K562 (cell line): Measurements from ENCODE around the gene UFSP2. TPM values are rescaled to one million over a fixed set of nuclear protein-coding genes. Genes with fewer than 3 reads are reported as not detected.

Source experiments
- ATAC-seq: fragments of 200-7000 bp; cut with Tn5 transposase; 3 replicates; pipeline ENCODE4 v1.9.1; 2020; ENCODE audit warnings: moderate library complexity
- BruUV-seq: library from RNA; stranded (reverse); fragments of 400-500 nt; replicated peaks from 2 replicates; lab custom pipeline; 2021; lab: Mats Ljungman, UMichigan
- CTCF ChIA-PET: fragments of 300-600 bp; formaldehyde crosslinking; extraction: SDS; loops from one replicate; lab custom pipeline; 2021; ENCODE audit warnings: low intra/inter-chr PET ratio; lab: Yijun Ruan, JAX
- POLR2A ChIA-PET: fragments of 300-600, 350-650 bp; sonication (Branson Sonifier 250); formaldehyde crosslinking; extraction: SDS; loops from one replicate; lab custom pipeline; 2021; ENCODE audit warnings: antibody characterized with exemption, inconsistent platforms; lab: Yijun Ruan, JAX
- DNase-seq, 4 experiments: peaks; one replicate each; pipeline versions ENCODE4 v3.0.0 to v3.0.0-alpha.2; 2011 to 2018; ENCODE audit warnings: low spot score in 3 of 4, mixed read lengths in 3 of 4; ENCODE audit errors: extremely low read depth in 1 of 4
- FAIRE-seq: peaks from 2 replicates; lab custom pipeline; 2011; peaks lifted over from hg19 to GRCh38; lab: Jason Lieb, UNC
- H2AFZ ChIP-seq: 2 replicates; pipeline ENCODE4 v1.6.0; 2011; ENCODE audit warnings: low read depth, low read length, control low read depth, inconsistent platforms
- H3K27ac ChIP-seq: fragments of 200-600 bp; 3 replicates; pipeline ENCODE4 v1.8.0; 2011; ENCODE audit warnings: low read depth, mild to moderate bottlenecking, control low read depth, inconsistent platforms, low read length, moderate library complexity, mixed read lengths; ENCODE audit errors: extremely low read depth
- H3K27me3 ChIP-seq, 2 experiments: fragments of 300-600 bp in 1 of 2; 2 replicates in 1 of 2; 3 replicates in 1 of 2; pipeline versions ENCODE4 v1.6.0 to v1.8.0; 2011; ENCODE audit warnings: inconsistent platforms in 2 of 2, low read length in 2 of 2, mild to moderate bottlenecking in 1 of 2, mixed read lengths in 1 of 2, moderate library complexity in 1 of 2; ENCODE audit not compliant: control insufficient read depth in 2 of 2, insufficient read depth in 2 of 2
- H3K36me3 ChIP-seq: fragments of 300-600 bp; 3 replicates; pipeline ENCODE4 v1.8.0; 2011; ENCODE audit warnings: mild to moderate bottlenecking, low read length, inconsistent platforms; ENCODE audit not compliant: control insufficient read depth, insufficient read depth
- H3K4me1 ChIP-seq, 2 experiments: fragments of 200-600 bp in 1 of 2; replicated peaks in 1 of 2; 2 replicates in 1 of 2; 3 replicates in 1 of 2; pipeline versions ENCODE4 v1.5.1 to v1.8.0; 2011; ENCODE audit warnings: inconsistent platforms in 2 of 2, low read length in 2 of 2, mild to moderate bottlenecking in 1 of 2, mixed read lengths in 1 of 2, moderate library complexity in 1 of 2; ENCODE audit not compliant: control insufficient read depth in 2 of 2, insufficient read depth in 2 of 2
- H3K4me2 ChIP-seq: 2 replicates; pipeline ENCODE4 v1.6.1; 2011; ENCODE audit warnings: low read length, control low read depth, inconsistent platforms, mixed read lengths; ENCODE audit not compliant: insufficient read depth
- H3K4me3 ChIP-seq: fragments of 200-600 bp; sonication (generic), shearing (Covaris generic); 2 replicates; pipeline ENCODE4 v1.5.1; 2016; ENCODE audit warnings: control low read depth, inconsistent platforms
- H3K79me2 ChIP-seq: fragments of 200-600 bp; 3 replicates; pipeline ENCODE4 v1.8.0; 2011; ENCODE audit warnings: low read length, inconsistent platforms; ENCODE audit not compliant: control insufficient read depth, insufficient read depth
- H3K9ac ChIP-seq, 2 experiments: 2 replicates each; pipeline versions ENCODE4 v1.6.0 to v1.6.1; 2011; ENCODE audit warnings: low read depth in 2 of 2, low read length in 2 of 2, control low read depth in 1 of 2, inconsistent platforms in 1 of 2, mild to moderate bottlenecking in 1 of 2, mixed read lengths in 1 of 2; ENCODE audit not compliant: insufficient read depth in 1 of 2
- H3K9me1 ChIP-seq: one replicate; pipeline ENCODE4 v1.6.0; 2011; ENCODE audit warnings: inconsistent platforms, mild to moderate bottlenecking, low read length, moderate library complexity; ENCODE audit not compliant: control insufficient read depth, insufficient read depth
- H3K9me3 ChIP-seq: replicated peaks from 2 replicates; pipeline ENCODE4 v1.5.1; 2011; ENCODE audit warnings: low read depth, low read length, inconsistent platforms; ENCODE audit not compliant: control insufficient read depth, insufficient read depth
- H4K20me1 ChIP-seq: replicated peaks from 2 replicates; pipeline ENCODE4 v1.6.1; 2011; ENCODE audit warnings: low read length, inconsistent platforms, mixed read lengths; ENCODE audit not compliant: control insufficient read depth, insufficient read depth
- CBX3 ChIP-seq, 2 experiments: IDR thresholded peaks; 1 replicate in 1 of 2; 2 replicates in 1 of 2; pipeline ENCODE4 v1.6.1; 2012; ENCODE audit warnings: inconsistent platforms in 2 of 2, low read length in 2 of 2, borderline replicate concordance in 1 of 2, control low read depth in 1 of 2
- DEAF1 ChIP-seq: fragments of 450-650 bp; formaldehyde crosslinking; IDR thresholded peaks from 2 replicates; pipeline ENCODE4 v1.4.0; 2020; ENCODE audit warnings: mild to moderate bottlenecking, moderate library complexity
- HES1 ChIP-seq: fragments of 450-650 bp; IDR thresholded peaks from 2 replicates; pipeline ENCODE4 v1.6.1; 2016; ENCODE audit warnings: low read depth, mild to moderate bottlenecking, moderate library complexity
- HMBOX1 ChIP-seq: sonication (generic); IDR thresholded peaks from 2 replicates; pipeline ENCODE4 v1.6.1; 2016
- IFI16 ChIP-seq: fragments of 250-450 bp; sonication (Bioruptor Pico); IDR thresholded peaks from 2 replicates; pipeline ENCODE4 v2.1.2; 2022; ENCODE audit warnings: mild to moderate bottlenecking, inconsistent platforms
- JUND ChIP-seq, 2 experiments: IDR thresholded peaks; 2 replicates in 1 of 2; 3 replicates in 1 of 2; pipeline ENCODE4 v1.6.1; 2011; ENCODE audit warnings: borderline replicate concordance in 2 of 2, low read depth in 2 of 2, low read length in 2 of 2, improper control_type of control experiment in 1 of 2, missing biosample characterization in 1 of 2, missing genetic modification characterization in 1 of 2, missing genetic modification reagents in 1 of 2
- KDM5B ChIP-seq: fragments of 200-600 bp; sonication (generic); IDR thresholded peaks from 2 replicates; pipeline ENCODE4 v1.6.1; 2012; ENCODE audit warnings: low read depth, mild to moderate bottlenecking, moderate library complexity, low read length, control low read depth, inconsistent platforms; ENCODE audit not compliant: insufficient replicate concordance
- KLF1 ChIP-seq: fragments of 450-650 bp; IDR thresholded peaks from 2 replicates; pipeline ENCODE4 v1.6.1; 2016; ENCODE audit warnings: missing genetic modification characterization, missing compliant biosample characterization
- NBN ChIP-seq: fragments of 450-650 bp; IDR thresholded peaks from 2 replicates; pipeline ENCODE4 v1.6.1; 2016; ENCODE audit warnings: low read depth, mild to moderate bottlenecking
- NR2F6 ChIP-seq: fragments of 450-650 bp; formaldehyde crosslinking; IDR thresholded peaks from 2 replicates; pipeline ENCODE4 v1.4.0; 2020; ENCODE audit warnings: mild to moderate bottlenecking
- THAP12 ChIP-seq: fragments of 250-450 bp; sonication (Bioruptor Pico); IDR thresholded peaks from 2 replicates; pipeline ENCODE4 v1.9.0; 2021; ENCODE audit warnings: mild to moderate bottlenecking, inconsistent platforms
- ZNF232 ChIP-seq: sonication (generic); formaldehyde crosslinking; IDR thresholded peaks from 2 replicates; pipeline ENCODE4 v1.8.0; 2022; ENCODE audit warnings: mild to moderate bottlenecking, missing genetic modification reagents
- ZNF282 ChIP-seq: sonication (generic); formaldehyde crosslinking; IDR thresholded peaks from 2 replicates; pipeline ENCODE4 v1.8.1; 2023; ENCODE audit warnings: missing genetic modification reagents
- ZNF354B ChIP-seq: fragments of 250-450 bp; sonication (Bioruptor Pico); IDR thresholded peaks from 2 replicates; pipeline ENCODE4 v1.4.0; 2020
- ZNF445 ChIP-seq: fragments of 250-450 bp; sonication (Bioruptor Pico); IDR thresholded peaks from 2 replicates; pipeline ENCODE4 v1.4.0; 2020; ENCODE audit warnings: low read depth, mild to moderate bottlenecking, moderate library complexity
- WGBS: fragments of 100-300 bp; shearing (Covaris generic); methylation state at CpG from one replicate; pipeline ENCODE4 v1.1.6; 2016; ENCODE audit warnings: low coverage, mixed read lengths; ENCODE audit not compliant: insufficient coverage; ENCODE audit errors: missing lambda C conversion rate; 5-methylcytosine and 5-hydroxymethylcytosine counted together
- in situ Hi-C: fragments of 300-500 bp; cut with MboI; formaldehyde crosslinking; loops from 4 replicates; pipeline ENCODE4 v1.15.0; 2018; ENCODE audit warnings: inconsistent platforms, mixed read lengths
- intact Hi-C: fragments of 100-400 bp; cut with micrococcal nuclease; formaldehyde crosslinking; loops from 2 replicates; pipeline ENCODE4 v1.14.2; 2022
- polyA plus RNA-seq, 8 experiments: library from polyadenylated mRNA; depleted of rRNA in 4 of 8; stranded (reverse) in 5 of 8; unstranded in 3 of 8; fragments of >200 nt; fragmentation: Nextera tagmentation in 2 of 8; fragmentation: Illumina TruSeq in 1 of 8; extraction: Ambion mirVana in 2 of 8; extraction: Trizol in 1 of 8; gene quantifications; 2 replicates each; pipeline versions ENCODE4 v1.2.1 to v1.2.3, GENCODE V29; 2011 to 2014; ENCODE audit warnings: inconsistent platforms in 1 of 8, missing spikeins in 1 of 8
- total RNA-seq, 7 experiments: library from RNA; depleted of rRNA in 6 of 7; stranded (reverse); fragments of >200 nt in 6 of 7; fragmentation: Illumina TruSeq in 2 of 7; extraction: Trizol in 2 of 7; gene quantifications; 2 replicates each; pipeline versions ENCODE4 v1.2.1 to v1.2.3, GENCODE V29; 2011 to 2021; ENCODE audit warnings: low replicate concordance in 1 of 7

UFSP2 gene
- total and polyA plus RNA-seq, 9 of the 15 experiments (the other 6 are each of a cell fraction or from before 2014, with no cell fraction given): 20.1 to 55.8 (median 26.6) TPM

GRCh38 chr4:185379326-185380295 lies 46.2 kb downstream of the UFSP2 start:
- Histone ChIP-seq H3K79me2 (no peaks in the 10 kb centered on the region), H2AFZ (no peak overlapping the region), H3K4me1 (peaks cover 0 to 2% of the 10 kb centered on the region in 2 experiments; a peak in 2 of 5 replicates), H3K27ac (no peak overlapping the region), H3K9me3 (no peaks in the 10 kb centered on the region), H3K9ac (no peak overlapping the region), H3K9me1 (no peaks in the 10 kb centered on the region), H3K36me3 (no peaks in the 10 kb centered on the region), H3K27me3 (no peaks in the 10 kb centered on the region), H3K4me2 (no peak overlapping the region), H3K4me3 (no peak overlapping the region), H4K20me1 (no peaks in the 10 kb centered on the region)
- ChIA-PET POLR2A (interaction anchor here (0.8 to 2.4 kb wide), 3 partner anchors 11 to 404 kb away, joined by 3 to 5 read pairs (median 3); no protein-coding TSS in a partner anchor), CTCF (no interaction called here)
- 80% methylated on average over 12 of the region's 13 CpGs for WGBS
- FAIRE-seq (no peak), ATAC-seq (no peak), DNase-seq (no peak)
- intact Hi-C loops: no loop called here
- no TSS peak for BruUV-seq
- in situ Hi-C loops: no loop called here
- TF ChIP-seq JUND (IDR thresholded peaks at IDR 0.05; ENCODE audit: borderline replicate concordance, low read depth, low read length): no peak
- no peak for TF ChIP-seq JUND (tag; IDR thresholded peaks at IDR 0.05; ENCODE audit: borderline replicate concordance, low read depth, low read length)
- TF ChIP-seq KLF1: no peak
- TF ChIP-seq ZNF282 (CRISPR knock-in tag): no peak
- TF ChIP-seq NBN: no peak
- TF ChIP-seq NR2F6 (CRISPR knock-in tag): no peak
- TF ChIP-seq HMBOX1: no peak
- no peak for TF ChIP-seq CBX3 (IDR thresholded peaks at IDR 0.05; ENCODE audit: borderline replicate concordance in 1 of 2, low read length in 2 of 2)
- TF ChIP-seq DEAF1 (CRISPR knock-in tag): no peak
- TF ChIP-seq HES1: no peak
- TF ChIP-seq THAP12 (CRISPR knock-in tag): no peak
- TF ChIP-seq ZNF445 (CRISPR knock-in tag): no peak
- no peak for TF ChIP-seq KDM5B
- no peak for TF ChIP-seq ZNF232 (CRISPR knock-in tag)
- TF ChIP-seq IFI16 (CRISPR knock-in tag): no peak
- TF ChIP-seq ZNF354B (CRISPR knock-in tag): no peak
